Measurements from ENCODE around the gene DNAJB11.
"Not testable (repeated sequence)": the region's sequence is repeated elsewhere in the genome, so short reads cannot be mapped to it uniquely, and the experiment has no call there.

The DNAJB11 gene

DNA sequence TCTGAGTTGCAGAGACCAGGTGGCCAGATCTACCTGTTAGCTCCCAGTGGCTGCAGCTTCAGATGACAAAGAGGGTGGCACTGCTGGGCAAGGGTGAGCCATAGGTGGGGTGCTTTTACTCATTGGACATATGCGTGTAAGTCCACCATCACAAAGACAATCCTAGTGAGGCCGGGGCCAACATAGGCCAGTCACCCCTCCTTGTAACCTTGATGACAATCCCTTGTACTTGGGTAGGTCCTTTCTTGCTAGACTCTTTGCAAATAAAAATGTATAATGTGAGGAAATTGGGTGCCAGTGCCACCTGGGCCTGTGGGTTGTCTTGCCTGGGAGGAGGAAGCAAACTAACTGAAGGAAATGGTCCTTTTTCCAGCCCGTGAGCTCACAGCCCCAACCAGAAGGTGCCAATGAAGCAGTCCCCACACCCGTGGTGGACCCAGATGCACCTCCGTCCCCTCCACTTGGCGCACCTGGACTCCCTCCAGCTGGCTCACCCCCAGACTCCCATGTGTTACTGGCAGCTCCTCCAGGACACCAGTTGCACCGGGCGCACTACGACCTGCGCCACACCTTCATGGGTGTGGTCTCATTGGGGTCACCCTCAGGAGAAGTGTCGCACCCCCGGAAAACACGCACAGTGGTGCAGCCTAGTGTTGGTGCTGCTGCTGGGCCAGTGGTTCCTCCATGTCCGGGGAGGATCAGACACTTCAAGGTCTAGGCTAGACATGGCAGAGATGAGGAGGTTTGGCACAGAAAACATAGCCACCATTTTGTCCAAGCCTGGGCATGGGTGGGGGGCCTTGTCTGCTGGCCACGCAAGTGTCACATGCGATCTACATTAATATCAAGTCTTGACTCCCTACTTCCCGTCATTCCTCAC lies 49.9 kb downstream of the DNAJB11 start:
- no peak for DNase-seq

DNA sequence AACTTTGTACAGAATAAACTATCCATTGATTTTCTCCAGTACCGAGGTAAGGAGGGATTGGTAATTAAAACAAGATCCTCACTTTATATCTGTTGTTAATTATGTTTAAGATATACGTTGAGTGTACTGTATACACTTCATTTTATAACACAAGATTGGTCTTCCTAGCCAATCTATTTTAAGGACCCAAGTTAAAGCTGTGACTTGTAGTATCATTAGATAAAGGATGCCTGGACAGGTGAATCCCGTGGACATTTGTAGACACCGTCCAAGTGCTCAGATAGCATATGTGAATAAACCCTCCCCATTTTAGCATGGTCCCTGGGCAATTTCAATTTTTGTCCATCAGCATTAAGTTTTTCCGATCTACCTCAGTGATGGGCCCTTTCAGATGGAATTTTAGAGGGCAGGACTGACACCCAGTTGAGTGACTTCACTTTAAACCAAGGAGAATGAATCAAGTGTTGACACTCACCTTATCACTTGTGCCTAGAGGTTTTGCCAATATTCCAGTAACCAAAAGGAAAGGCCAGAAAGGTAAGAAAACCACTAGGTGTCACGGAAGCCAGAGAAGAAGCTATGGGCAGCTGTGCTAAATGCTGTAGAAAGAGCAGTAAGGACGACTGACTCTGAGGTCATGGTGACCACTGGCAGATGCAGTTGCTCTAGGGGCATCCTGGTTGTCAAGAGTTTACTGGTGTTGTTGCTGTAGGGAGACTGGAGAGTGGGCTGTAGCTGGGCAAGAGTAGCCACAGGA lies 51.6 kb downstream of the DNAJB11 start:
- DNase-seq: no peak

DNA sequence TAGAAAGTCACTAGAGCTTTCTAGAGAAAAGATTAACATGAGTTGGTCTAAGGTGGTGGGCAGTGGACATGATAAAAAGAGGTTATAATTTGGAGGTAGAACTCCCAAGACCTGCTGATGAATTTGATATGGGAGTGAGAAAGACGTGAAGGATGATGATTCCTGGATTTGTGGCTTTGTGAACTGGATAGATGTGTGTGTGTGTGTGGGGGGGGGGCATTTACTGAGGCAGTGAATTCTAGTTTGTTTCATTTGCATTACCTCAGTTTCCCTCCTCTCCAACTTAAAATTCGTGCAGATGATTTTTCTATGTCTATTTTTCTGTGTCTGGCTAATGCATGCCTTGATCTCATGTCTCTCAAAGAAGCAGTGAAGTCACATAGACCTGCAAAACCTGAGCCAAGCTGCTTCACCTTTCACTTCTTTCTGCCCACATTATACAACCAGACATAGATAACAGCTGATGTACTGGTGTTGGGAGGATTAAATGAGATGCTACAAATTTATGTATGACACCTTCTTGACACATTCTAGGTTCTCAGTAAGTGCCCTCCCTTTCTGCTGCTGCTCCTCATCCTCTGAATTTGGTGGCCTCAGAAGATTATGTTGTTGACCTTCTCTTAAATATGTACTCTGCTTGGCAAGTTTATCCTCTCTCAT lies 52.3 kb downstream of the DNAJB11 start:
- no peak for DNase-seq

DNA sequence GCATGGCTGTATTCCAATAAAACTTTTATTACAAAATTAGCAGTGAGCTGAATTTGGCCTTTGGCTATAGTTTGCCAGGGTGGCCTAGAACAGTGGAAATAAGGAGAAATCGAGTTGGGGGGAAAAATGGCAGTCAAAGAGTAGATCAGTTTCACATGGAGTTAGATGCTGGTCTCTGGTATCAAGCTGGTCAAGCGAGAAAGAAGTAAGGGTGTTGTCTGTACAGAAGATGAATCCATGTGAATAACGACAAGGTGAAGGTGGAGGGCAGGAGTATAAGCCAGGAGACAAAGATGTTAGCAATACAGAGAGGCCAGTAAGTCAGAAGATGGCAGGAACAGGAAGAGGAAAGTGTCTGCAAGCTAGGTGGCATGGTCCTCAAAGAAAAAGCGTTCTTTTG lies 54.1 kb downstream of the DNAJB11 start:
- DNase-seq: no peak

DNA sequence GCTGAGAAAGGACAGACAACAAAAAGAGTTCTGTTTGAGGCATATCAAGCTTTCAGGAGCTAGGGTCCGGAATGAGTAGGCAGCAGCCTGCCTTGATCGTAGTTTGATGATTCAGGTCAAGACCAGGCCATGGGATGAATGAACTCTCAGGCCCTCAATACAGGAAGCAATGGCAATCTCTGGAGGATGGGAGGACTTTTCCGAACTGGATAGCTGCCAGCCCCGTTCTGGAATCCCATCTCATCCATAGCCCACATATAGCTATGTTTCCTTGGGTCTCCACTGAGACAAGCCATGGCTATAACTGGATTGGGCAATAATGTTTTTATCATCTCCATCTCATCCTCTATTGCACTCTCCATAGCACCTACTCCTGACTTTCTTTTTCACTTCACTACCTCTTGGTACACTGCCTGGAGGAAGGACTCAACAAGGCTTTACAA lies 55.1 kb downstream of the DNAJB11 start:
- DNase-seq: no peak

DNA sequence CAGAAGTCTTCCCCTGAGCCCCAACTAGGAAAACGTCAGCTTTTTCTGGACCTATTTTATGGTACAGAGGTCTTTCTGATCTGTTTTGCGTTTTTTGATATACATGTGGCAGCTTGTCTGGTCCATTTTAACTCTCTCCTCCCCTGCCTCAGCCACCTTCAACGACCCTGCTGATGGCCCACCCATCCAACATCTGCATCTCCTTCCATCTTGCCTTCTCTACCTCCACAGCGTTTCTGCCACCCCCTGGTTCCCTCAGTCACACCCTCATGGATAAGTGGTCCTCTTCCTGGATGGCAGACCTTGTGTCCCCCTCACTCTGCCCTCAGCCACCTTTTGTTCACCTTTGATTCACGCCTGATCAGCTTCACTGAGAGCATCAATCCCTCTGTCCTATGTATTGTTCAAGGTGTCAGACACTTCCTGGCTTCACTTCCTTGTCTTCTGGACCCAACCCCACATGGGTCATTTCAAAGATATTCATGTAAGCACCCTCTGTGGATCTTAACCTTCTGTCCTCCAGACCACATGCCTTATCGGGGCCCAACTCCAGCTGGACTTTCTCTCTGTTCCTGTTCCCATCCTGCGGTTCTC lies 55.8 kb downstream of the DNAJB11 start:
- DNase-seq: no peak

DNA sequence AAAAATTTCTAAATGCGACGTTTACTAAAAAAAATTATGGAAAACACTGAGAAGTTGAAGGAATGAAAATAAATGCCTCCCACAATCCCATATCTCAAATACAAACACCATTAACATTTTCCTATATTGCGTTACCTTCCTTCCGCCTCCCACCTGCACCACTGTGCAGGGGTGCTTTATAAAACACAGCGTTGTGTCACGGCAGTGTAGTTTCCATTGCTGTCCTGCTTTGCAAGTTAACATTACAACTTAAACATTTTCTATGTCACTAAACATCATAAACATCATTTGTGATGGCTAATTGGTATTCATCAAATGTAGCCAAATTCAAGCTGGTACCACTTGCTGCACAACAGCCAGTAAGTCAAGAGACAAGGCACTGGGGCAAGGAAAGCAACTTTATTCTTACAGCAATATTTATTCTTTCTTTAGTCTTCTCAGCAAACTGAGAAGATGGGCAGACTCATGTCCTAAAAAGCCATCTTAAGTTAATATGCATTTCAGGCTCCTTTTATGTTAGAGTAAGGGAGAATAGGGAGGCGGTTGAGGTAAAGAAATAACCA lies 57.4 kb downstream of the DNAJB11 start:
- DNase-seq: no peak

DNA sequence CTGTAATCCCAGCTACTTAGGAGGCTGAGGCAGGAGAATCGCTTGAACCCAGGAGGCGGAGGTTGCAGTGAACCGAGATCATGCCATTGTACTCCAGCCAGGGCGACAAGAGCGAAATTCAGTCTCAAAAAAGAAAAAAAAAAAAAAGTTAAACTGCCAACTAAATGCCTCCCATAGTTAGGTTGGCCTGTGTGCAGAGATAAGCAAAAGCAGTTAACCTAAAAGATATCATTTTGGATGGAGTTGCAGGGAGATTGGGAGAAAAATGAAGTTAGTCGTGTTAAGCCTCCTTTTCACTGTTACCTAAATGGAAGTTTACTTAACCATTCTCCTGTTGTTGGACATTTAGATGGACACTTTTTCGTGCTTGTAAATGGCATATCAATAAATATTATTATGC lies 58.2 kb downstream of the DNAJB11 start:
- no peak for DNase-seq

DNA sequence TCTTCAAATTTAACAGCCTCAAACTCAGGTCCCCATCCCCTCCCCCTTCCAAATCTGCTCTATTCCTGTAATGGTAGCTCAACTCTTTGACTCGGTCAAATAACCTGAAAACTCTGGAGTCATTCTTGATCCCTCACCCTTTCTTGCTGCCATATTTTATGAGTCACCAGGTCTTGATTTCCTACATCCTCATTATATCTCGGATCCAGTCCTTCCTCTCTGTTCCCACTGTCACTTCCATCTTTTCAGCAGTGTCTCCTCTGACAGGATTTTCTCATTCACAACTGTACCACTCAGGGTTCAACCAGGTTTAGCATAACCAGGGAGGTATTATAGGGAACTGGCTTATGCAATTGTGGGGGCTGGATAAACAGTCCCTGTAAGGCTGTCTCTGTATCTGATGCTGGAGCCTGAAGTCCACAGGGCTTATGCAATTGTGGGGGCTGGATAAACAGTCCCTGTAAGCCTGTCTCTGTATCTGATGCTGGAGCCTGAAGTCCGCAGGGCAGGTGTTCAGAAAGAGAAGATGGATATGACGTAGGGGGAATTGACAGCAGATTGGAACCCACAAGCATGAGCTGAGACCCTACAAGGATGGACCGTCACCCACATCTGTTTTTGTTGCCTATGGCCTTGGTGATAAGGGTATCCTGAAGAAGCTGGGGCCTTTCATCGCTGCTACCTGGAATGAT lies 60.6 kb downstream of the DNAJB11 start:
- DNase-seq: no peak

DNA sequence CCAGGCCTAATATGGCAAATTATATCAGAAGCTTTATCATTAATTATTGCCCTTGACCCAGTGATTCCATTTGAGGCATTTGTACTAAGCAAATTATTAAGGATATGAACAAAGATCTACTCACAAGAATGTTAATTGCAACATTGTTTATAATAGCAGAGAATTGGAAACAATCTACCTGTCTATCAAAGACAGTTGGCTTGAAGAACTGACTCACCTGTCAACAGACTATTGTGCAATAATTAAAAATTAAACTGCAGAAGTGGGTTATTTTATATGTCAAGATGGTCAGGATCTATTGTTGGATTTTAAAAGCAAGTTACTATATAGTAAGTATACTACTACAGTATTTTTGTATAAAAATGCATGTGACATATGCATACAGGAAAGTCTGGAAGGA lies 63.0 kb downstream of the DNAJB11 start:
- DNase-seq: no peak

DNA sequence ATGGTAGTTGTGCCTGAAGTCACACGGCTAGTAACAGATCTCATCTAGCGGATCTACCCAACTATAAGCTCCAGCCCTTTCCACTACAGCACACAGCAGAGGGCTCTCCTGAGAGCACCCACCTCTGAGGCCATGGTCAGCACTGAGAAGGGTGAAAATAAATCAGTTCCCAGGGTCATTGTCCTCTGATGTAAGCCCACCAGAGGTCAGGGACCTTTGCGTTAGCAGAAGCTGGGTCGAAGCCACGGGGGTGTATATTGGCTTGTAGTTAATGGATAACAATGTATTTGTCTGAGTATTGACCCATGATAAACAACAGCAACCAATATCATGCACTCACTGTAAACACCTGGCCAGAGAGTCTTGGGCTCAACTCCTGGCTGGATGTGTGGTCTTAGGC lies 63.7 kb downstream of the DNAJB11 start:
- DNase-seq: not testable (repeated sequence)
